Prostate gland (tissue), 2 donors: ENCODE data around the gene CACNA2D4.

Experiments
- CTCF ChIP-seq, 4 experiments: fragments of 200-600 bp in 2 of 4; fragments of 450-650 bp in 2 of 4; sonication (generic) in 2 of 4; IDR thresholded peaks; 1 replicate in 3 of 4; 2 replicates in 1 of 4; pipeline ENCODE4 v1.5.1; 2016 to 2019; ENCODE audit warnings: antibody characterized with exemption in 4 of 4, mild to moderate bottlenecking in 2 of 4, moderate library complexity in 2 of 4
- POLR2A ChIP-seq: fragments of 450-650 bp; IDR thresholded peaks from one replicate; pipeline ENCODE4 v1.6.1; 2016; ENCODE audit warnings: antibody characterized with exemption, mild to moderate bottlenecking
- POLR2AphosphoS5 ChIP-seq: sonication (generic); formaldehyde crosslinking; IDR thresholded peaks from one replicate; pipeline ENCODE4 v1.6.1; 2017; ENCODE audit warnings: antibody characterized with exemption

- no peak for TF ChIP-seq CTCF (IDR thresholded peaks at IDR 0.05)
- TF ChIP-seq POLR2AphosphoS5: no peak
- no peak for TF ChIP-seq POLR2A
These were observed 98.1 kb downstream of the CACNA2D4 start, which contains the start of gene LRTM2 for GRCh38 chr12:1820191-1820895.
